Endothelial cell of umbilical vein (primary cell): ENCODE data around the gene KCNMA1.

Experiments used
- CTCF ChIP-seq, 2 donors: IDR thresholded peaks; 1 replicate in 1 of 2; 2 replicates in 1 of 2; pipeline ENCODE4 v1.5.1; 2011; ENCODE audit warnings: low read length in 2 of 2, mild to moderate bottlenecking in 2 of 2, moderate library complexity in 2 of 2, control low read depth in 1 of 2, inconsistent platforms in 1 of 2, low read depth in 1 of 2; ENCODE audit not compliant: insufficient read depth in 1 of 2; ENCODE audit errors: extremely low read depth in 1 of 2
- EZH2 ChIP-seq: IDR thresholded peaks from 2 replicates; pipeline ENCODE4 v1.6.1; 2012; ENCODE audit warnings: borderline replicate concordance, low read depth, mild to moderate bottlenecking, moderate library complexity, low read length, inconsistent platforms; ENCODE audit not compliant: severe bottlenecking
- FOS ChIP-seq: IDR thresholded peaks from 2 replicates; pipeline ENCODE4 v1.6.1; 2011; ENCODE audit warnings: mild to moderate bottlenecking, low read length, moderate library complexity, borderline replicate concordance; ENCODE audit not compliant: insufficient read depth
- GATA2 ChIP-seq: IDR thresholded peaks from 2 replicates; pipeline ENCODE4 v1.7.0; 2011; ENCODE audit warnings: low read depth, mild to moderate bottlenecking, moderate library complexity, mixed read lengths, low read length; ENCODE audit not compliant: insufficient read length, insufficient read depth
- JUN ChIP-seq: IDR thresholded peaks from 2 replicates; pipeline ENCODE4 v1.6.1; 2011; ENCODE audit warnings: borderline replicate concordance, low read depth; ENCODE audit not compliant: insufficient read length, insufficient read depth
- MYC ChIP-seq: IDR thresholded peaks from one replicate; pipeline ENCODE4 v1.6.1; 2011; ENCODE audit warnings: mild to moderate bottlenecking, low read depth, low read length
- POLR2A ChIP-seq: IDR thresholded peaks from 2 replicates; pipeline ENCODE4 v1.6.1; 2012; ENCODE audit warnings: low read depth, mild to moderate bottlenecking, control low read depth, low read length
- POLR2AphosphoS5 ChIP-seq: IDR thresholded peaks from 2 replicates; pipeline ENCODE4 v1.6.1; 2012; ENCODE audit warnings: low read depth, mild to moderate bottlenecking, control low read depth, low read length, moderate library complexity; ENCODE audit not compliant: insufficient read depth

- no peak for TF ChIP-seq CTCF (IDR thresholded peaks at IDR 0.05; ENCODE audit: extremely low read depth in 1 of 2, insufficient read depth in 1 of 2, low read depth in 1 of 2, low read length in 2 of 2)
- TF ChIP-seq EZH2, result no peak
- no peak for TF ChIP-seq JUN
- no peak for TF ChIP-seq GATA2
- no peak for TF ChIP-seq FOS
- no peak for TF ChIP-seq POLR2A
- TF ChIP-seq POLR2AphosphoS5, result no peak
- no peak for TF ChIP-seq MYC
These were observed 454.8 kb downstream of the KCNMA1 start for GRCh38 chr10:77182803-77183202.
